PC-9 (cell line): Measurements from ENCODE around the gene SCN8A. TPM values are rescaled to one million over a fixed set of nuclear protein-coding genes. Genes with fewer than 3 reads are reported as not detected.
"Not testable (repeated sequence)": the region's sequence is repeated elsewhere in the genome, so short reads cannot be mapped to it uniquely, and the experiment has no call there.

Source experiments
- BruUV-seq: library from RNA; stranded (reverse); fragments of 400-500 nt; replicated peaks from 2 replicates; lab custom pipeline; 2021; lab: Mats Ljungman, UMichigan
- CTCF ChIA-PET: fragments of 300-600 bp; sonication (Branson Sonifier 250); formaldehyde crosslinking; loops from one replicate; lab custom pipeline; 2022; ENCODE audit warnings: antibody characterized with exemption; lab: Charles Lee
- POLR2A ChIA-PET: fragments of 300-600 bp; sonication (Branson Sonifier 250); formaldehyde crosslinking; loops from one replicate; lab custom pipeline; 2022; ENCODE audit warnings: antibody characterized with exemption; ENCODE audit not compliant: unreplicated experiment; lab: Charles Lee
- DNase-seq, 2 experiments: peaks; one replicate each; pipeline versions ENCODE4 v3.0.0 to v3.0.0-alpha.2; 2015 to 2022; ENCODE audit warnings: mixed read lengths in 1 of 2
- H2AFZ ChIP-seq: fragments of 200-600 bp; sonication (generic); 2 replicates; pipeline ENCODE4 v1.8.1; 2017; ENCODE audit warnings: antibody characterized with exemption
- H3F3A ChIP-seq: fragments of 200-600 bp; sonication (generic); 2 replicates; pipeline ENCODE4 v1.8.1; 2017; ENCODE audit warnings: antibody characterized with exemption, mild to moderate bottlenecking, low read depth; ENCODE audit not compliant: insufficient read depth
- H3K27ac ChIP-seq: fragments of 200-600 bp; sonication (generic); 2 replicates; pipeline ENCODE4 v1.6.1; 2016; ENCODE audit warnings: mixed run types
- H3K27me3 ChIP-seq: fragments of 200-600 bp; sonication (generic); 2 replicates; pipeline ENCODE4 v1.6.1; 2016; ENCODE audit warnings: low read depth, mixed run types; ENCODE audit not compliant: insufficient read depth
- H3K36me3 ChIP-seq: fragments of 200-600 bp; sonication (generic); 2 replicates; pipeline ENCODE4 v1.6.1; 2016; ENCODE audit warnings: low read depth, mixed run types
- H3K4me1 ChIP-seq: fragments of 200-600 bp; sonication (generic); replicated peaks from 2 replicates; pipeline ENCODE4 v1.6.1; 2016; ENCODE audit warnings: mixed run types; ENCODE audit not compliant: insufficient read depth
- H3K4me2 ChIP-seq: fragments of 200-600 bp; sonication (generic); 2 replicates; pipeline ENCODE4 v1.6.1; 2017; ENCODE audit warnings: mixed run types
- H3K4me3 ChIP-seq: fragments of 200-600 bp; sonication (generic); 2 replicates; pipeline ENCODE4 v1.6.1; 2016; ENCODE audit warnings: mixed run types
- H3K79me2 ChIP-seq: fragments of 200-600 bp; sonication (generic); 2 replicates; pipeline ENCODE4 v1.6.1; 2017; ENCODE audit warnings: low read depth, mixed run types
- H3K9me2 ChIP-seq: fragments of 200-600 bp; sonication (generic); 2 replicates; pipeline ENCODE4 v1.8.1; 2017; ENCODE audit warnings: mild to moderate bottlenecking; ENCODE audit not compliant: insufficient read depth
- H3K9me3 ChIP-seq: fragments of 200-600 bp; sonication (generic); 2 replicates; pipeline ENCODE4 v1.8.1; 2016; ENCODE audit warnings: low read depth; ENCODE audit not compliant: insufficient read depth
- H4K20me1 ChIP-seq: fragments of 200-600 bp; sonication (generic); 2 replicates; pipeline ENCODE4 v1.8.1; 2017; ENCODE audit not compliant: insufficient read depth
- CTCF ChIP-seq: fragments of 200-600 bp; sonication (generic); conservative IDR thresholded peaks from 2 replicates; pipeline ENCODE4 v1.6.1; 2017; ENCODE audit warnings: mixed run types, antibody characterized with exemption, mild to moderate bottlenecking, moderate library complexity
- EZH2 ChIP-seq: fragments of 200-600 bp; sonication (generic); IDR thresholded peaks from 2 replicates; pipeline ENCODE4 v1.8.0; 2017; ENCODE audit warnings: antibody characterized with exemption, low read depth
- intact Hi-C: fragments of 100-400 bp; cut with micrococcal nuclease; formaldehyde crosslinking; loops from one replicate; pipeline ENCODE4 v1.10.0; 2022; ENCODE audit not compliant: unreplicated experiment
- total RNA-seq: library from RNA; stranded (reverse); gene quantifications from 2 replicates; pipeline ENCODE4 v1.2.3, GENCODE V29; 2021

SCN8A gene
- total RNA-seq, 1 experiment from 2014 or later = 0.17 TPM

- BruUV-seq = no TSS peak
- no peak overlapping the region for H3K4me2 ChIP-seq
- no peaks in the 10 kb centered on the region for H4K20me1 ChIP-seq
- no peaks in the 10 kb centered on the region for H3K36me3 ChIP-seq
- no peak overlapping the region for H2AFZ ChIP-seq
- POLR2A ChIA-PET = no interaction called here
- no peaks in the 10 kb centered on the region for H3K9me3 ChIP-seq
- peaks cover 44% of the 10 kb centered on the region for H3K27me3 ChIP-seq
- H3K79me2 ChIP-seq = no peaks in the 10 kb centered on the region
- H3K9me2 ChIP-seq = no peaks in the 10 kb centered on the region
- DNase-seq = no peak
- no peak overlapping the region for H3K27ac ChIP-seq
- no peaks in the 10 kb centered on the region for H3K4me1 ChIP-seq
- intact Hi-C loops = no loop called here
- CTCF ChIA-PET = no interaction called here
- no peaks in the 10 kb centered on the region for H3F3A ChIP-seq
- no peak for TF ChIP-seq CTCF
- no peak for TF ChIP-seq EZH2
- H3K4me3 ChIP-seq = no peak overlapping the region
These were observed 10.2 kb downstream of the SCN8A start for GRCh38 chr12:51601241-51601640.

- H3K4me3 ChIP-seq, H3K4me2 ChIP-seq, H2AFZ ChIP-seq, H3K4me1 ChIP-seq, H3K79me2 ChIP-seq, intact Hi-C loops, H4K20me1 ChIP-seq, H3K9me3 ChIP-seq, H3K9me2 ChIP-seq, H3K36me3 ChIP-seq, DNase-seq, CTCF ChIA-PET, POLR2A ChIA-PET, H3F3A ChIP-seq, BruUV-seq, H3K27ac ChIP-seq: not testable (repeated sequence)
- peaks cover 60% of the 10 kb centered on the region for H3K27me3 ChIP-seq
These were observed 14.9 kb downstream of the SCN8A start for GRCh38 chr12:51605896-51606295.

- H3K27me3 ChIP-seq = peaks cover 71% of the 10 kb centered on the region
- H3K9me3 ChIP-seq, H3K9me2 ChIP-seq, BruUV-seq, CTCF ChIA-PET, intact Hi-C loops, H3K79me2 ChIP-seq, H2AFZ ChIP-seq, POLR2A ChIA-PET, H3K27ac ChIP-seq, H3K4me3 ChIP-seq, H3K36me3 ChIP-seq, DNase-seq, H3K4me1 ChIP-seq, H4K20me1 ChIP-seq, H3F3A ChIP-seq, H3K4me2 ChIP-seq: not testable (repeated sequence)
These were observed 16.2 kb downstream of the SCN8A start for GRCh38 chr12:51607197-51607596.

GRCh38 chr12:51620448-51620847, 29.4 kb downstream of the SCN8A start:
- Histone ChIP-seq H3K4me3 (no peak overlapping the region), H4K20me1 (no peaks in the 10 kb centered on the region), H3K4me1 (no peaks in the 10 kb centered on the region), H3K27me3 (peaks cover 10% of the 10 kb centered on the region), H2AFZ (no peak overlapping the region), H3K36me3 (no peaks in the 10 kb centered on the region), H3K9me2 (no peaks in the 10 kb centered on the region), H3F3A (no peaks in the 10 kb centered on the region), H3K79me2 (no peaks in the 10 kb centered on the region), H3K27ac (no peak overlapping the region), H3K9me3 (no peaks in the 10 kb centered on the region), H3K4me2 (no peak overlapping the region)
- no peak for DNase-seq
- intact Hi-C loops = no loop called here
- BruUV-seq = no TSS peak
- ChIA-PET POLR2A (no interaction called here), CTCF (no interaction called here)
- TF ChIP-seq EZH2 = no peak
- TF ChIP-seq CTCF = no peak
